HG02678 (cell line): ENCODE measurements around the gene PCK1.

Experiments used
- ATAC-seq: cut with Tn5 transposase; IDR thresholded peaks from one replicate; pipeline ENCODE4 v1.9.1; 2021; ENCODE audit warnings: mild to moderate bottlenecking, moderate library complexity; ENCODE audit not compliant: unreplicated experiment

PCK1 gene

GRCh38 chr20:57600320-57601210 lies 39.7 kb downstream of the PCK1 start:
- peak; percentile 43 for ATAC-seq

GRCh38 chr20:57601211-57601570 lies 40.3 kb downstream of the PCK1 start:
- no peak for ATAC-seq

DNA sequence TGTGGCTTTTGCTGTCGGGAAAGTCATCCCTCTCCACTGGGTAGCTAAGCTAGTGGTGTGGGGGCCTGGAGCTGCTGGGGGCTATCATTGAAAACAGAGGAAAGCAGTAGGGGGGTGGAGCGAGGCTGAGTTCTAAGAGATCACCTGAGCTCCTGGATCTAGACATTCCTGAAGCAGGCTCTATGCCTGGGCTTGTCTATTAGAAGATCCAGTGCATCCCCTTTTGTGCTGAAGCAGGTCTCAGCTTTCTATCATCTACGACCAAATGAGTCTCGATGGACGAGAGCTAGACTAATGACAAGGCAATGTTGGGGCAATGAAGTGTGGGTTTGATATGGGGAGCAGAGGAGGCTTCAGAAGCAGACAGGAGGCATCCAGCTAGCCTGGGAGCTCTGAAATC lies 40.8 kb downstream of the PCK1 start:
- no peak for ATAC-seq

DNA sequence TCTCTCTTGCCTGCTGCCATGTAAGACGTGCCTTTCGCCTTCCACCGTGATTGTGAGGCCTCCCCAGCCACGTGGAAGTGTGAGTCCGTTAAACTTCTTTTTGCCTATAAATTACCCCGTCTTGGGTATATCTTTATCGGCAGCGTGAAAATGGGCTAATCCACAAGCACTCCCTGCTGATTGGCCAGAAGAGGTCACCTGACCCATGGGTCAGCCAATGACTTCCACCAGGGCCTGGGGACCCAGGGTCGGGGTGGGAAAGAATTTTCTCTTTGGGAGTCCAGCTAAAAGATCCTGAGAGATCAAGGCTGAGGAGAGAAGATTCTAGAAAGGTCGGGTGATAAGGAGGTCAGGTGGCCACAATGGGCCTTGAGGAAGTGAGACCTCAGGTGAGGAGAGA lies 42.2 kb downstream of the PCK1 start:
- ATAC-seq: no peak

GRCh38 chr20:57605045-57605444 lies 44.1 kb downstream of the PCK1 start:
- no peak for ATAC-seq

GRCh38 chr20:57605878-57606277 lies 45.0 kb downstream of the PCK1 start:
- ATAC-seq: no peak

DNA sequence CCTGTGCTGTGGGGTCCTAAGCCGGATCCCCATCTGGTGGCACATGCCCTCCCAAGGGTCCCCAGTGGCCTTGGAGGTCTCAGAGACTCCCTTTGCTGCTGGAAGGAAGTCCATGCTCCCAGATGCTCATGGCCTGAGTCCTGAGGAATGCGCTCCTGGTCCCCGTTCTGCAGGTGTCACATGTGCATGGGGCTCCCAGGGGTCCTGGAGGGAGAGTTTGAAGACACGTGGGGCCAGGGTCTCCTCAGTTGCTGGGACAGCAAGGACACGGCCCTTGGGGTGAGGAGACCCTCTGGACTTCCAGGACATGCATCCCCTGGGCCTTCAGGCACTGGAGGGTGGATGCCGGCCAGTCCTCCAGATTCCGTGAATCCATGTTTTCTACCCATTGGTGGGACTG lies 47.6 kb downstream of the PCK1 start:
- no peak for ATAC-seq

DNA sequence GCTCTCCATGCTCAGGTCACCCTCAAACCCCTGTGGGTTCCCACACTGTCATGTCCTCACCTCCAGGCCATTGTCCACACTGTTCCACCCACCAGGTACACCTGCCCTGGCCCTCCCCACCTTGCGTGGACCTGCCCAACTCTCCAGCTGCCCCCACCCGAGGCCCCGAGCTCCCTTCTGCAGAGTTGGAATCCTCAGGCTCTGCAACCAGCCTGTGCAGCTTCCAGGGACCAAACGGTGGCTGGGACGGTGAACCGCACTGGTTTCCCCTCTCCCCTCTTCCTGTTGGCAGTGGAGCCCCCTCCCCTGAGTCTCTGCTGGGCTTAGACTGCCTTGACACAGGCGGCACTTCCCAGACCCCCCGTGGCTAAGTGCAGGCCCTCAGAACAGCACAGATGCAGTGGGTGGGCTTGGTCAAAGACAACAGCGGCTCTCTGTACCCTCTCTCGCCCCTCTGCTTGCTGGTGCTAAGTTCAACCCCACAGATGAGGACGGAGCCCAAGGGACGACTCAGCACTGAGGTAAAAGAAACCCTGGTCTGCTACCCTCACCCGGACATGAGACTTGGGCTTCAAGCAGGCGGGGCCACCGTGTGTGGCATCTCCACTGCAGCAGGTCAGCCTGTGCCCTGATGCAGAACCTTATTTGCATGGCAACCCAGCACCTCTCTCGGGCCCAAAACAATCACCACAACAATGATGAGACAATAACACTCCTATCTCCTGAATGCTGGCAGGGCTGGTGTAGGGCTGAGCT lies 48.4 kb downstream of the PCK1 start:
- no peak for ATAC-seq

DNA sequence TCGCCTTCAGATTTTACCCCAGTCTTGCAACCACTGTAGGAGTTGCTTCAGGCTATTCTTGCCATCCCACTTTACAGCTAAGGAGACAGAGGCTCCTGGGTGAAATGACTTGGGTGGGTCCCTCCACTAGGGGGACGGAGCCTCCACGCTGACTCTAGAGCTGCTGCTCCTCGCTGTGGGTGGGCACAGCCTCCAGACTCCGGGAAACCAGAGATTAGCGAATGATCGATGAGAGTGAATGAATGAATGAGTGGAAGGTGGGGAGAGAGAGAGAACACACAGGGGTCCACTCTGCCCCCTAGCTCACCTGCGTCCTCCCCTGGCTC lies 48.9 kb downstream of the PCK1 start:
- no peak for ATAC-seq

DNA sequence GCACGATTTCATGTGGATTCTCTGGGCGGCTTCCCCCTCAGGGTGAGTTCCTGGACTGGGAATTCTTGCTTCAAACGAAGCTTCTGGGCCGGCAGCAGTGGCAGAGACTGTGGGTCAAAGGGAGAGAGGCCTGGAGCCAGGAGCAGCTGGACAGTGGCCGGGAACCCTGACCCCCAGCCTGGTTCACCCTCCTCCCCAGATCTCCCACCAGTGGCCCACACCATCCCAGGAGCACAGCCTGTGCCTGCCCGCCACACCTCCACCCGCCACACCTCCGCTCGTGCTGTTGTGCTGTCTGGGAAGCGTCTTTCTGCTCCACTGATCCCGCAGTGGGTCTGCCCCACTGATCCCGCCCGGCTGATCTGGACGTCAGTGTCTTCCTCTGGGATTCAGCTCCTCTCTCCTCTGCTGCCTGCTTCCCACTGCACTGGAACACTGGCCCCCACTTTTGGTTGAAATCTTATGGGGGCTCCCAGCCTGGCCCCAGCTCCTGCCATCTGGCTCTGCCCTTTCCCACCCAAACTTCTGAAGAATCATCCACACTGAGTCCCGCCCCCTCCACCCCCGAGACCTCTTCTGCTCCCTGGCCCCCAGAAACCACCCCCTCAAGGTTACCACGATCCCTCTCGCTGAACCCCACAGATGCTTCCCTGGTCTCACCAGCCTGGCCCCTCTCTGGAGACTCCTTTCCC lies 49.5 kb downstream of the PCK1 start:
- ATAC-seq: no peak

- ATAC-seq: no peak
These were observed 50.8 kb downstream of the PCK1 start for GRCh38 chr20:57611586-57612311.

DNA sequence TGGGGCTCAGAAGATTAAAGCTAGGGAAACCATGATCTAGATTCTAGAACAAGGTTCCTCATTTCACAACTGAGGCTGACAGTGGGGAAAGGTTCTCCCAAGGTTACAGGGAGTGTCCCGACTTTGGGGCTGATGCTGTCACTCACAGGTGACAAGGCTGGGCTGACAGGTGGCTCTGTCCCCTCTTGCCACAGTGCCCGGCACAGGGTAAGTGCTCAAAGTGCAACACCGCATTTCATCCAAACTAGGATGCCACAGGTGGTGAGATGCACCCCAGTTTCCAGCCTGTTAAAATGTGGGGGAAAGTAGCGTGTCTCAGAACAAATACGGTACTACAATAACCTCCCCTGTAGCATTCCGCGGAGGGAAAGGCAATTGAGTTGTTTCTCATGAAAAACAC lies 51.5 kb downstream of the PCK1 start:
- ATAC-seq: no peak

DNA sequence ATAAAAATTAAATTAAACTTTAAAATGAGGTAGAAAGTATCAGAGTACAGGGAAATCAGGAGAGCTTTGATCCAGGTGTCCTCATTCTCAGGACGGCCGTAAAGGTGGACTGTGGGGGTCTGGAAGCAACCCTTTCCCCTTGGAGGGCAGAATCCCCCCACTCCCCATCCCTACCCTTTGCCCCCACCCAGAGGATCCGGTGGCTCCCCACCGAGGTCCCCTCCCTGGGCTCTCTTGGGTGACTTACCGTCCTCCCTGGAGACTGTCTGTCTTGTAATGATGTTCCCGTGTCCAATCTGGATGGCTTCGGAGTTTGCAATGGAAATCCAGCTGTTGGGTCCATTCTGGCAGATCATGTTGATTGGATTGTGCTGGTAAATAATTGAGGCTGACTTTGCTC lies 52.0 kb downstream of the PCK1 start:
- ATAC-seq: no peak

DNA sequence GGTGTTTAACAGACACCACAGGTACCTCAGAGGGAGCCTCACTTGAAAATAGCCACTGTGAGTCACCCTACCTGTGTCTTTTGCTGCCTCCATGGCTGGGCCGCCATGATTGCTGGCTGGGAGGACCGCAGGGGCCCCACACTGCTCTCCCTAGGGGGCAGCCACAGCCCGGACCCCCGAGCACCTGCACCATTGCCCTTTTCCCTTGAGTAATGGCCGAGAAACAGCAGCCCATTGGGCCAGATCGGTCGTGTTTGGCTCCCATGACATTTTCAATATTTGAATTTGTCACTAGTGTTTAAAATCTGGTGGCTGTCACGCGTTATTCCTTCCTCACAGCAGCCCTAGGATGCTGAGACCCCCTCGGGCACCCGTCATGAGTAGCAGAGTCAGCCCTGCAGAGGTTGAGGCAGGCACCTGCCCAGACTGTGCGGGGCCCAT lies 52.6 kb downstream of the PCK1 start:
- no peak for ATAC-seq

DNA sequence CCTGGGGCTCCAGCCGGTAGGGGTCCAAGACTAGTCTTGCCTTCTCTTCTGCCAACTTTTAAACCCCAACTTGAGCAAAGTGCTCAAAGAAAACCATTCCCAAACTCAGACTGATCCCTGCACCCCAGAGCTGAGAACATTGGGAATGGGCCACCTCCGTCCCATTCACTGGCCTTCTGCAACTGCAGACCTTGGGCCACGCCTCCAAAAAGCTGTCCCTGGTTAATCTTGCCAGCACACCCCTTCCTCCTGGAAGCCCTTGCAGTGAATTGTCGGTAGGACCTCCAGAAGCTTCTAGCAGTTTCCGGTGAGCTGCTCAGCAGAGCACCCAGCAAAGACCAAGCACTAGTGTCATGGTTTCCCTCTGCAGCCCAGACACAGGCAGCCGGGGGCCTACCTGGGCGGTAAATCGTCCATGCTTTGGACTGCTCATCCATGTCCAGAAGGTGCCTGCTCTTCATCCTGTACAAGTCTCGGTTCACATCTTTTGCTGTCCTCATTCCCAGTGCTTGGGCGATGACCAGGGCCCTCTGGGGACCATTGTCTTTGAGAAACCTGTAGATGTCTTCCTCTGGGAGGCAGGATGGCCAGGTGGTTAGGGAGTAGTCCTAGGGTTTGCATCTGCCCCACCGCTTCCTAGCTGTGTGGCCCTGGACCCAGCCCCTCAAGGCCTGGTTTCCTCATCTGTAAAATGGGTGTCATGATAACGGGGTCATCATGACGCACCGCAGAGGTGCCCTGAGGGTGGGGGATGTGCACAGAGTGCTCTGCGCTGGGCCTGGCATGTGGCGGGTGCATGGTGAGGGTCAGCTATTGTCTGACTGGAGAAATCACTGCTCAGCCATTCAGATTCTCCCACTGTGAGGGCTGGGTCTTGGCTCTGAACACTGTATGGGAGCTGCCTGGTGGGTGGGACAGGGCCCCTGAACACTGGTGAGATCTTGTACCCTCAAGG lies 53.9 kb downstream of the PCK1 start:
- no peak for ATAC-seq

DNA sequence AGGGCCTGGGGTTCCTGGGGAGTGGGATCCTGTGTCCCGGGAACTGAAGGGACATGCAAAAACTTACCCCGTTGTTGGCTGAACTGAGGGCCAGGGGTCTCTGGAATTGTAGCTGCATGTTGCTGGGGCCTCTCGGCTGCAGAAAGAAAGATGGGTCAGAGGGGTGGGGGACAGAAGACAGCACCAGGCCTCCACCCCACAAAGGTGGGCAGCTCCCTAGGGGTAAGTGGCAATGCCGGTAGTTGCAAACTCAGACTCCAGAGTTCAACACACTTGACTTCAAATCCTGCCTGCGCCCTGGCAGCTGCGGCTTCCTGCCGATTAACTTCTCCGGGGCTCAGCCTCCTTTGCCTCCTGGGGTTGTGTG lies 54.5 kb downstream of the PCK1 start:
- no peak for ATAC-seq

DNA sequence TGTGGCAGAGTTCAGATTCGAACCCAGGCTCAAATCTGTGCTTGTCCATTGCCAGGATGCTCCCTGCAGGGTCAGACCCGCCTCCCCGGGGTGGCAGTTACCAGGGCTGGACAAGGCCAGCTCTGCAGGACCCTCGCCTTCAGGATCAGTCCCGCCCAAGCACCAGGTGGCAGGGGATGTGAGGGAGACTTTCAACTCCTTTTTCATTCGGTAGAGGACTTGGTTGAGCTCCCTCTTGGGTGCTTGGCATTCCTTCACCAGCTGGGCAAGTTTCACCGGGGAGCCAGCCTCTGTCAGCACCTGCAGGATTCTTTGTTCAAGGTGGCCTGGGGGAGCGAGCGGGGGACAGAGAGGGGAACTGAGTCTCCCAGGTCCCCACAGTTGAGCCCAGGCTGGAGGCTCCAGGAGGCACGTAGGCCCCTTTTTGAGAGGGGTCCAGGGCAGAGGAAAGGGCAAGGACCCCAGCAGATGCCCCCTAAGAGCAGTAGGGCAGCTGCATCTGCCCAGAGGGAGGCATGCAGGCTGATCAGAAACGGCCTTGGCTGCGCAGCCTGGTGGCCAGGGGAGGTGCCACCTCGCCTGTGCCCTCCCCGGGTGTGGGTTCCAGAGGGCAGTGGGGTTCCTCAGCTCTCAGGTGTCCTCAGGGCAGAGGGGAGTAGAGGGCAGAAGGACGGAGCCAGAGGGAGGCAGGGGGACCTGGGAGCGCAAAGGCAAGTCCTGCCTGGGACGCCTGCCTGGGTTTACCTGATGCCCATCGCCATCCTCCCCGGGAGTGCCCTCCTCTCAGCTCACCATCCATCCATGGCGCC lies 55.4 kb downstream of the PCK1 start:
- ATAC-seq: no peak

GRCh38 chr20:57617079-57617795 lies 56.3 kb downstream of the PCK1 start:
- no peak for ATAC-seq
